IMR-90 (cell line): ENCODE data around the gene CYTH4. TPM values are rescaled to one million over a fixed set of nuclear protein-coding genes. Genes with fewer than 3 reads are reported as not detected.
A peak's percentile ranks its signal among the peaks of the same experiment; 100 is the strongest.

Source experiments
- ATAC-seq: fragments of 200-7000 bp; cut with Tn5 transposase; 2 replicates; pipeline ENCODE4 v1.9.1; 2020; ENCODE audit warnings: low read depth, mild to moderate bottlenecking, moderate library complexity
- BruUV-seq: library from RNA; stranded (reverse); fragments of 400-500 nt; replicated peaks from 2 replicates; lab custom pipeline; 2021; lab: Mats Ljungman, UMichigan
- CTCF ChIA-PET: fragments of 300-600 bp; formaldehyde crosslinking; extraction: SDS; loops from one replicate; lab custom pipeline; 2021; ENCODE audit warnings: antibody characterized with exemption; lab: Yijun Ruan, JAX
- POLR2A ChIA-PET: fragments of 300-600 bp; sonication (Branson Sonifier 250); formaldehyde crosslinking; loops from one replicate; lab custom pipeline; 2022; ENCODE audit warnings: antibody characterized with exemption; ENCODE audit not compliant: unreplicated experiment; lab: Charles Lee
- DNase-seq: peaks from one replicate; pipeline ENCODE4 v3.0.0; 2013
- H2AFZ ChIP-seq: replicated peaks from 2 replicates; pipeline ENCODE3; 2013; ENCODE audit warnings: low read length, mild to moderate bottlenecking; ENCODE audit not compliant: poor library complexity
- H2AK5ac ChIP-seq: 2 replicates; pipeline ENCODE4 v1.6.1; 2013; ENCODE audit warnings: low read depth, low read length, inconsistent platforms
- H2AK9ac ChIP-seq: replicated peaks from 2 replicates; pipeline ENCODE3; 2013; ENCODE audit warnings: mild to moderate bottlenecking, low read depth, low read length, moderate library complexity; ENCODE audit not compliant: poor library complexity
- H2BK120ac ChIP-seq: 2 replicates; pipeline ENCODE4 v1.6.1; 2013; ENCODE audit warnings: low read depth, low read length, inconsistent platforms
- H2BK15ac ChIP-seq: 3 replicates; pipeline ENCODE4 v1.6.1; 2013; ENCODE audit warnings: low read depth, low read length, inconsistent platforms
- H2BK20ac ChIP-seq: 2 replicates; pipeline ENCODE4 v1.6.1; 2013; ENCODE audit warnings: low read depth, mild to moderate bottlenecking, inconsistent platforms, low read length, moderate library complexity
- H2BK5ac ChIP-seq: 2 replicates; pipeline ENCODE4 v1.6.1; 2013; ENCODE audit warnings: mild to moderate bottlenecking, low read depth, low read length, inconsistent platforms; ENCODE audit not compliant: poor library complexity, severe bottlenecking
- H3K14ac ChIP-seq: replicated peaks from 2 replicates; pipeline ENCODE4 v1.6.1; 2013; ENCODE audit warnings: low read depth, low read length, inconsistent platforms
- H3K18ac ChIP-seq: 2 replicates; pipeline ENCODE4 v1.6.1; 2013; ENCODE audit warnings: low read depth, low read length, control low read depth
- H3K23ac ChIP-seq: 2 replicates; pipeline ENCODE4 v1.6.1; 2013; ENCODE audit warnings: low read depth, low read length, inconsistent platforms
- H3K27ac ChIP-seq: 2 replicates; pipeline ENCODE4 v1.5.1; 2013; ENCODE audit warnings: mild to moderate bottlenecking, control low read depth, low read length; ENCODE audit not compliant: insufficient read depth
- H3K27me3 ChIP-seq: 2 replicates; pipeline ENCODE4 v1.6.1; 2013; ENCODE audit warnings: low read length; ENCODE audit not compliant: control insufficient read depth, insufficient read depth
- H3K36me3 ChIP-seq: 2 replicates; pipeline ENCODE4 v1.6.1; 2013; ENCODE audit warnings: low read length, mixed read lengths; ENCODE audit not compliant: control insufficient read depth, insufficient read depth
- H3K4ac ChIP-seq: 2 replicates; pipeline ENCODE4 v1.6.1; 2013; ENCODE audit warnings: low read depth, low read length, inconsistent platforms
- H3K4me1 ChIP-seq: 2 replicates; pipeline ENCODE4 v1.6.1; 2013; ENCODE audit warnings: low read length, mixed read lengths; ENCODE audit not compliant: control insufficient read depth, insufficient read depth
- H3K4me2 ChIP-seq: 2 replicates; pipeline ENCODE4 v1.6.1; 2013; ENCODE audit warnings: low read depth, mild to moderate bottlenecking, control low read depth, low read length, moderate library complexity
- H3K4me3 ChIP-seq: 2 replicates; pipeline ENCODE4 v1.5.1; 2013; ENCODE audit warnings: low read depth, mild to moderate bottlenecking, control low read depth, low read length, moderate library complexity; ENCODE audit not compliant: insufficient read depth
- H3K56ac ChIP-seq: 2 replicates; pipeline ENCODE4 v1.6.1; 2013; ENCODE audit warnings: low read length, inconsistent platforms; ENCODE audit not compliant: insufficient read depth; ENCODE audit errors: extremely low read depth
- H3K79me1 ChIP-seq, 2 experiments: 2 replicates each; pipeline ENCODE4 v1.6.1; 2013; ENCODE audit warnings: low read length in 2 of 2, inconsistent platforms in 1 of 2, low read depth in 1 of 2
- H3K9ac ChIP-seq: 2 replicates; pipeline ENCODE4 v1.6.1; 2013; ENCODE audit warnings: low read depth, low read length, control low read depth
- H3K9me1 ChIP-seq: 2 replicates; pipeline ENCODE4 v1.6.1; 2013; ENCODE audit warnings: low read length, inconsistent platforms; ENCODE audit not compliant: insufficient read depth
- H3K9me3 ChIP-seq: 2 replicates; pipeline ENCODE4 v1.6.1; 2013; ENCODE audit warnings: low read length; ENCODE audit not compliant: control insufficient read depth, insufficient read depth
- H4K20me1 ChIP-seq: 2 replicates; pipeline ENCODE4 v1.6.1; 2013; ENCODE audit warnings: low read length, inconsistent platforms; ENCODE audit not compliant: insufficient read depth
- H4K5ac ChIP-seq: 2 replicates; pipeline ENCODE4 v1.6.1; 2013; ENCODE audit warnings: mild to moderate bottlenecking, low read depth, low read length, control low read depth
- H4K8ac ChIP-seq, 2 experiments: 2 replicates each; pipeline ENCODE4 v1.6.1; 2013; ENCODE audit warnings: low read depth in 2 of 2, low read length in 2 of 2, control low read depth in 1 of 2, inconsistent platforms in 1 of 2
- H4K91ac ChIP-seq: 2 replicates; pipeline ENCODE4 v1.6.1; 2013; ENCODE audit warnings: low read depth, low read length, inconsistent platforms; ENCODE audit not compliant: insufficient read depth
- BHLHE40 ChIP-seq: fragments of 150-350 bp; IDR thresholded peaks from 2 replicates; pipeline ENCODE4 v1.6.1; 2016; ENCODE audit warnings: mild to moderate bottlenecking, low read depth, low read length
- CEBPB ChIP-seq: IDR thresholded peaks from 2 replicates; pipeline ENCODE4 v1.6.1; 2012; ENCODE audit warnings: low read depth, low read length, improper control_type of control experiment
- CHD1 ChIP-seq: IDR thresholded peaks from 2 replicates; pipeline ENCODE4 v1.6.1; 2012; ENCODE audit warnings: low read depth, low read length, improper control_type of control experiment
- CTCF ChIP-seq: conservative IDR thresholded peaks from 2 replicates; pipeline ENCODE4 v1.5.1; 2012; ENCODE audit warnings: mild to moderate bottlenecking, low read depth, low read length, improper control_type of control experiment
- FOS ChIP-seq: fragments of 150-350 bp; IDR thresholded peaks from 2 replicates; pipeline ENCODE4 v1.6.1; 2016; ENCODE audit warnings: low read depth, low read length
- MAZ ChIP-seq: IDR thresholded peaks from 2 replicates; pipeline ENCODE4 v1.6.1; 2012; ENCODE audit warnings: low read depth, mild to moderate bottlenecking, low read length, improper control_type of control experiment, moderate library complexity, borderline replicate concordance
- MXI1 ChIP-seq: IDR thresholded peaks from 2 replicates; pipeline ENCODE4 v1.6.1; 2012; ENCODE audit warnings: low read depth, mild to moderate bottlenecking, low read length, moderate library complexity, borderline replicate concordance
- NFE2L2 ChIP-seq: fragments of 150-350 bp; IDR thresholded peaks from 2 replicates; pipeline ENCODE4 v1.6.1; 2016; ENCODE audit warnings: low read depth, mild to moderate bottlenecking, low read length
- POLR2A ChIP-seq: IDR thresholded peaks from 2 replicates; pipeline ENCODE4 v1.6.1; 2012; ENCODE audit warnings: mild to moderate bottlenecking, low read depth, low read length
- RAD21 ChIP-seq: IDR thresholded peaks from 2 replicates; pipeline ENCODE4 v1.6.1; 2012; ENCODE audit warnings: low read length, improper control_type of control experiment
- RCOR1 ChIP-seq: IDR thresholded peaks from 2 replicates; pipeline ENCODE4 v1.6.1; 2012; ENCODE audit warnings: mild to moderate bottlenecking, low read length, improper control_type of control experiment; ENCODE audit not compliant: insufficient replicate concordance
- RFX5 ChIP-seq: IDR thresholded peaks from 2 replicates; pipeline ENCODE4 v1.8.0; 2012; ENCODE audit warnings: low read depth, mild to moderate bottlenecking, low read length, moderate library complexity
- SMC3 ChIP-seq: fragments of 150-350 bp; IDR thresholded peaks from 2 replicates; pipeline ENCODE4 v1.6.1; 2016; ENCODE audit warnings: low read depth, mild to moderate bottlenecking, antibody characterized with exemption, low read length, moderate library complexity
- USF2 ChIP-seq: fragments of 150-350 bp; IDR thresholded peaks from 2 replicates; pipeline ENCODE4 v1.6.1; 2017; ENCODE audit warnings: mild to moderate bottlenecking, antibody characterized with exemption, low read length, low read depth
- WGBS, 2 experiments: methylation state at CpG; one replicate each; pipeline versions ENCODE4 v1.1.5 to v1.1.7; 2013; ENCODE audit warnings: missing lambda C conversion rate in 2 of 2; ENCODE audit not compliant: insufficient read length in 1 of 2; ENCODE audit errors: extremely low coverage in 2 of 2; 5-methylcytosine and 5-hydroxymethylcytosine counted together
- dilution Hi-C: fragments of 300-500 bp; cut with HindIII; formaldehyde crosslinking; loops from one replicate; pipeline ENCODE4 v1.14.3; 2018; ENCODE audit warnings: low sequenced_read_pairs; ENCODE audit not compliant: unreplicated experiment
- in situ Hi-C: fragments of 300-500 bp; cut with MboI; formaldehyde crosslinking; loops from 3 replicates; pipeline ENCODE4 v1.14.3; 2019; ENCODE audit warnings: low sequenced_read_pairs, inconsistent platforms, mixed read lengths
- intact Hi-C: fragments of 100-400 bp; cut with micrococcal nuclease; formaldehyde crosslinking; loops from 2 replicates; pipeline ENCODE4 v1.10.0; 2022
- polyA plus RNA-seq, 3 experiments: library from polyadenylated mRNA; depleted of rRNA; stranded (reverse); fragments of >200 nt; gene quantifications; 2 replicates each; pipeline ENCODE4 v1.2.3, GENCODE V29; 2012; ENCODE audit warnings: low replicate concordance in 1 of 3
- total RNA-seq: library from RNA; depleted of rRNA; stranded (reverse); fragments of >200 nt; gene quantifications from 2 replicates; pipeline ENCODE4 v1.2.3, GENCODE V29; 2012
- TF ChIP-seq, protein P1 (sequence below): fragments of 150-350 bp; IDR thresholded peaks from 2 replicates; pipeline ENCODE4 v1.6.1; 2016; ENCODE audit warnings: low read depth, mild to moderate bottlenecking, low read length, moderate library complexity, borderline replicate concordance

CYTH4 gene
- total and polyA plus RNA-seq, 2 of the 4 experiments (the other 2 are of a cell fraction), result 0.36 to 0.55 TPM

DNA sequence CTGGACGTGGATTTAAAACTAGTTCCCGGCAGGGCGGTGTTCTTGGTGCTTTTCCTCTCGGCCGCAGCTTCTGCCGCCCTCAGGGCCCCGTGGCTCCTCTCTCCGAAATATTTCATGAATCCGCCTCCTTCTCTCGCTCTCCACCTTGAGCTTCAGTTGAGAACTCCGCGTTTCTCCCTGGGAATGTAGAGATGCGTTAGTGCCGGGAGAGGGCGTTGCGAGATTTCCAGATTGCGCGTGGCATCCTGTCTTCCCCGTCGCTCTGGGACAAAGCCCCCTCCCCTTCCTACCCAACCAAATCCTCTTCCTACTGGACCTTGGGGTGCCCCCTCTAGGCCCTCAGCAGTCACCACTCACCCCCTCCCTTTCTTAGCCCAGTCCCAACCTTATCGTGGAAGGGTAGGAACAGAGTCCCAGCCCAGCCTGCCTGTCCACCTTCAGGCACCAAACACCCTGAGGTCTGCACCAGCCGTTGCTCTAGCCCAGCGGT lies 22.7 kb upstream of the CYTH4 start:
- ChIA-PET CTCF (interaction anchor here (0.6 to 1.8 kb wide), 4 partner anchors 11 to 345 kb away, joined by 3 to 5 read pairs (median 3); no protein-coding TSS in a partner anchor), POLR2A (interaction anchor here (0.6 kb wide), 1 partner anchor 14 kb away, joined by 3 read pairs; no protein-coding TSS in a partner anchor)
- Histone ChIP-seq H2AK9ac (peak overlapping the region; percentile 81), H3K18ac (no peak overlapping the region), H4K8ac (peak overlapping the region in 1 of 2 experiments; percentile 91; a peak in 1 of 4 replicates), H3K9ac (no peak overlapping the region), H3K4me2 (peak overlapping the region; percentile 75), H2BK20ac (peak overlapping the region; percentile 76), H3K4me1 (peaks cover 2% of the 10 kb centered on the region), H3K23ac (peak overlapping the region; percentile 70; the same call in 1 of the 2 replicates), H2AK5ac (peak overlapping the region; percentile 68; the same call in 1 of the 2 replicates), H2BK5ac (no peak overlapping the region), H3K14ac (peak overlapping the region; percentile 65; the same call in 1 of the 2 replicates), H3K79me1 (no peaks in the 10 kb centered on the region), H4K5ac (no peak overlapping the region), H2BK120ac (peak overlapping the region; percentile 83), H3K9me3 (peaks cover 11% of the 10 kb centered on the region), H4K20me1 (no peaks in the 10 kb centered on the region), H3K4ac (peak overlapping the region; percentile 83; the same call in 1 of the 2 replicates), H3K27ac (no peak overlapping the region; the same call in 1 of the 2 replicates), H3K27me3 (peaks cover 11% of the 10 kb centered on the region), H4K91ac (peak overlapping the region; percentile 41; the same call in 1 of the 2 replicates), H2BK15ac (peak overlapping the region; percentile 54; the same call in 1 of the 3 replicates), H3K56ac (no peak overlapping the region), H3K36me3 (no peaks in the 10 kb centered on the region), H2AFZ (peak overlapping the region; percentile 93), H3K4me3 (no peak overlapping the region), H3K9me1 (no peaks in the 10 kb centered on the region)
- 6% methylated on average over 7 of the region's 23 CpGs; no CpG with 5 or more reads in 1 of the 2 experiments for WGBS, 2 experiments
- BruUV-seq, result no TSS peak
- peak; percentile 78 for ATAC-seq
- DNase-seq, result peak; percentile 61
- intact Hi-C loops, result no loop called here
- dilution Hi-C loops, result no loop called here
- in situ Hi-C loops, result no loop called here
- no peak for TF ChIP-seq RCOR1
- no peak for TF ChIP-seq RFX5
- no peak for TF ChIP-seq MAZ
- 0 out of 2 replicates have a peak, but pooled peaks have one; percentile 10 for TF ChIP-seq MXI1
- TF ChIP-seq, protein P1, sequence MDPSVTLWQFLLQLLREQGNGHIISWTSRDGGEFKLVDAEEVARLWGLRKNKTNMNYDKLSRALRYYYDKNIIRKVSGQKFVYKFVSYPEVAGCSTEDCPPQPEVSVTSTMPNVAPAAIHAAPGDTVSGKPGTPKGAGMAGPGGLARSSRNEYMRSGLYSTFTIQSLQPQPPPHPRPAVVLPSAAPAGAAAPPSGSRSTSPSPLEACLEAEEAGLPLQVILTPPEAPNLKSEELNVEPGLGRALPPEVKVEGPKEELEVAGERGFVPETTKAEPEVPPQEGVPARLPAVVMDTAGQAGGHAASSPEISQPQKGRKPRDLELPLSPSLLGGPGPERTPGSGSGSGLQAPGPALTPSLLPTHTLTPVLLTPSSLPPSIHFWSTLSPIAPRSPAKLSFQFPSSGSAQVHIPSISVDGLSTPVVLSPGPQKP, result no peak
- peak; percentile 73 for TF ChIP-seq CTCF
- no peak for TF ChIP-seq CHD1
- peak; percentile 47 for TF ChIP-seq RAD21
- TF ChIP-seq BHLHE40, result no peak
- TF ChIP-seq POLR2A, result no peak
- no peak for TF ChIP-seq USF2
- TF ChIP-seq SMC3, result peak; percentile 34; the same call in 1 of the 2 replicates
- no peak for TF ChIP-seq CEBPB
- no peak for TF ChIP-seq NFE2L2
- TF ChIP-seq FOS, result no peak
